IMR-90 (cell line): ENCODE data around the gene ADTRP. TPM values are rescaled to one million over a fixed set of nuclear protein-coding genes. Genes with fewer than 3 reads are reported as not detected.

Source experiments
- ATAC-seq: fragments of 200-7000 bp; cut with Tn5 transposase; 2 replicates; pipeline ENCODE4 v1.9.1; 2020; ENCODE audit warnings: low read depth, mild to moderate bottlenecking, moderate library complexity
- BruUV-seq: library from RNA; stranded (reverse); fragments of 400-500 nt; replicated peaks from 2 replicates; lab custom pipeline; 2021; lab: Mats Ljungman, UMichigan
- CTCF ChIA-PET: fragments of 300-600 bp; formaldehyde crosslinking; extraction: SDS; loops from one replicate; lab custom pipeline; 2021; ENCODE audit warnings: antibody characterized with exemption; lab: Yijun Ruan, JAX
- POLR2A ChIA-PET: fragments of 300-600 bp; sonication (Branson Sonifier 250); formaldehyde crosslinking; loops from one replicate; lab custom pipeline; 2022; ENCODE audit warnings: antibody characterized with exemption; ENCODE audit not compliant: unreplicated experiment; lab: Charles Lee
- DNase-seq: peaks from one replicate; pipeline ENCODE4 v3.0.0; 2013
- H2AFZ ChIP-seq: replicated peaks from 2 replicates; pipeline ENCODE3; 2013; ENCODE audit warnings: low read length, mild to moderate bottlenecking; ENCODE audit not compliant: poor library complexity
- H2AK5ac ChIP-seq: 2 replicates; pipeline ENCODE4 v1.6.1; 2013; ENCODE audit warnings: low read depth, low read length, inconsistent platforms
- H2AK9ac ChIP-seq: replicated peaks from 2 replicates; pipeline ENCODE3; 2013; ENCODE audit warnings: mild to moderate bottlenecking, low read depth, low read length, moderate library complexity; ENCODE audit not compliant: poor library complexity
- H2BK120ac ChIP-seq: 2 replicates; pipeline ENCODE4 v1.6.1; 2013; ENCODE audit warnings: low read depth, low read length, inconsistent platforms
- H2BK15ac ChIP-seq: 3 replicates; pipeline ENCODE4 v1.6.1; 2013; ENCODE audit warnings: low read depth, low read length, inconsistent platforms
- H2BK20ac ChIP-seq: 2 replicates; pipeline ENCODE4 v1.6.1; 2013; ENCODE audit warnings: low read depth, mild to moderate bottlenecking, inconsistent platforms, low read length, moderate library complexity
- H2BK5ac ChIP-seq: 2 replicates; pipeline ENCODE4 v1.6.1; 2013; ENCODE audit warnings: mild to moderate bottlenecking, low read depth, low read length, inconsistent platforms; ENCODE audit not compliant: poor library complexity, severe bottlenecking
- H3K14ac ChIP-seq: replicated peaks from 2 replicates; pipeline ENCODE4 v1.6.1; 2013; ENCODE audit warnings: low read depth, low read length, inconsistent platforms
- H3K18ac ChIP-seq: 2 replicates; pipeline ENCODE4 v1.6.1; 2013; ENCODE audit warnings: low read depth, low read length, control low read depth
- H3K23ac ChIP-seq: 2 replicates; pipeline ENCODE4 v1.6.1; 2013; ENCODE audit warnings: low read depth, low read length, inconsistent platforms
- H3K27ac ChIP-seq: 2 replicates; pipeline ENCODE4 v1.5.1; 2013; ENCODE audit warnings: mild to moderate bottlenecking, control low read depth, low read length; ENCODE audit not compliant: insufficient read depth
- H3K27me3 ChIP-seq: 2 replicates; pipeline ENCODE4 v1.6.1; 2013; ENCODE audit warnings: low read length; ENCODE audit not compliant: control insufficient read depth, insufficient read depth
- H3K36me3 ChIP-seq: 2 replicates; pipeline ENCODE4 v1.6.1; 2013; ENCODE audit warnings: low read length, mixed read lengths; ENCODE audit not compliant: control insufficient read depth, insufficient read depth
- H3K4ac ChIP-seq: 2 replicates; pipeline ENCODE4 v1.6.1; 2013; ENCODE audit warnings: low read depth, low read length, inconsistent platforms
- H3K4me1 ChIP-seq: 2 replicates; pipeline ENCODE4 v1.6.1; 2013; ENCODE audit warnings: low read length, mixed read lengths; ENCODE audit not compliant: control insufficient read depth, insufficient read depth
- H3K4me2 ChIP-seq: 2 replicates; pipeline ENCODE4 v1.6.1; 2013; ENCODE audit warnings: low read depth, mild to moderate bottlenecking, control low read depth, low read length, moderate library complexity
- H3K4me3 ChIP-seq: 2 replicates; pipeline ENCODE4 v1.5.1; 2013; ENCODE audit warnings: low read depth, mild to moderate bottlenecking, control low read depth, low read length, moderate library complexity; ENCODE audit not compliant: insufficient read depth
- H3K56ac ChIP-seq: 2 replicates; pipeline ENCODE4 v1.6.1; 2013; ENCODE audit warnings: low read length, inconsistent platforms; ENCODE audit not compliant: insufficient read depth; ENCODE audit errors: extremely low read depth
- H3K79me1 ChIP-seq, 2 experiments: 2 replicates each; pipeline ENCODE4 v1.6.1; 2013; ENCODE audit warnings: low read length in 2 of 2, inconsistent platforms in 1 of 2, low read depth in 1 of 2
- H3K9ac ChIP-seq: 2 replicates; pipeline ENCODE4 v1.6.1; 2013; ENCODE audit warnings: low read depth, low read length, control low read depth
- H3K9me1 ChIP-seq: 2 replicates; pipeline ENCODE4 v1.6.1; 2013; ENCODE audit warnings: low read length, inconsistent platforms; ENCODE audit not compliant: insufficient read depth
- H3K9me3 ChIP-seq: 2 replicates; pipeline ENCODE4 v1.6.1; 2013; ENCODE audit warnings: low read length; ENCODE audit not compliant: control insufficient read depth, insufficient read depth
- H4K20me1 ChIP-seq: 2 replicates; pipeline ENCODE4 v1.6.1; 2013; ENCODE audit warnings: low read length, inconsistent platforms; ENCODE audit not compliant: insufficient read depth
- H4K5ac ChIP-seq: 2 replicates; pipeline ENCODE4 v1.6.1; 2013; ENCODE audit warnings: mild to moderate bottlenecking, low read depth, low read length, control low read depth
- H4K8ac ChIP-seq, 2 experiments: 2 replicates each; pipeline ENCODE4 v1.6.1; 2013; ENCODE audit warnings: low read depth in 2 of 2, low read length in 2 of 2, control low read depth in 1 of 2, inconsistent platforms in 1 of 2
- H4K91ac ChIP-seq: 2 replicates; pipeline ENCODE4 v1.6.1; 2013; ENCODE audit warnings: low read depth, low read length, inconsistent platforms; ENCODE audit not compliant: insufficient read depth
- FOS ChIP-seq: fragments of 150-350 bp; IDR thresholded peaks from 2 replicates; pipeline ENCODE4 v1.6.1; 2016; ENCODE audit warnings: low read depth, low read length
- MAZ ChIP-seq: IDR thresholded peaks from 2 replicates; pipeline ENCODE4 v1.6.1; 2012; ENCODE audit warnings: low read depth, mild to moderate bottlenecking, low read length, improper control_type of control experiment, moderate library complexity, borderline replicate concordance
- NFE2L2 ChIP-seq: fragments of 150-350 bp; IDR thresholded peaks from 2 replicates; pipeline ENCODE4 v1.6.1; 2016; ENCODE audit warnings: low read depth, mild to moderate bottlenecking, low read length
- SMC3 ChIP-seq: fragments of 150-350 bp; IDR thresholded peaks from 2 replicates; pipeline ENCODE4 v1.6.1; 2016; ENCODE audit warnings: low read depth, mild to moderate bottlenecking, antibody characterized with exemption, low read length, moderate library complexity
- WGBS, 2 experiments: methylation state at CpG; one replicate each; pipeline versions ENCODE4 v1.1.5 to v1.1.7; 2013; ENCODE audit warnings: missing lambda C conversion rate in 2 of 2; ENCODE audit not compliant: insufficient read length in 1 of 2; ENCODE audit errors: extremely low coverage in 2 of 2; 5-methylcytosine and 5-hydroxymethylcytosine counted together
- dilution Hi-C: fragments of 300-500 bp; cut with HindIII; formaldehyde crosslinking; loops from one replicate; pipeline ENCODE4 v1.14.3; 2018; ENCODE audit warnings: low sequenced_read_pairs; ENCODE audit not compliant: unreplicated experiment
- in situ Hi-C: fragments of 300-500 bp; cut with MboI; formaldehyde crosslinking; loops from 3 replicates; pipeline ENCODE4 v1.14.3; 2019; ENCODE audit warnings: low sequenced_read_pairs, inconsistent platforms, mixed read lengths
- intact Hi-C: fragments of 100-400 bp; cut with micrococcal nuclease; formaldehyde crosslinking; loops from 2 replicates; pipeline ENCODE4 v1.10.0; 2022
- polyA plus RNA-seq, 3 experiments: library from polyadenylated mRNA; depleted of rRNA; stranded (reverse); fragments of >200 nt; gene quantifications; 2 replicates each; pipeline ENCODE4 v1.2.3, GENCODE V29; 2012; ENCODE audit warnings: low replicate concordance in 1 of 3
- total RNA-seq: library from RNA; depleted of rRNA; stranded (reverse); fragments of >200 nt; gene quantifications from 2 replicates; pipeline ENCODE4 v1.2.3, GENCODE V29; 2012

The ADTRP gene
- total and polyA plus RNA-seq, 2 of the 4 experiments (the other 2 are of a cell fraction): 0.50 to 0.72 TPM

- no peak overlapping the region for H2BK15ac ChIP-seq
- in situ Hi-C loops: no loop called here
- H3K14ac ChIP-seq: no peak overlapping the region
- DNase-seq: no peak
- no peak for TF ChIP-seq NFE2L2
- no peak for TF ChIP-seq FOS
- TF ChIP-seq SMC3: no peak
- no peak for TF ChIP-seq MAZ
- H4K20me1 ChIP-seq: no peaks in the 10 kb centered on the region
- intact Hi-C loops: no loop called here
- no peak overlapping the region for H2AK5ac ChIP-seq
- no peak overlapping the region for H3K9ac ChIP-seq
- no peak overlapping the region for H3K27ac ChIP-seq
- no peak overlapping the region for H4K8ac ChIP-seq
- H3K4me3 ChIP-seq: no peak overlapping the region
- no peak overlapping the region for H2AFZ ChIP-seq
- H3K79me1 ChIP-seq: no peaks in the 10 kb centered on the region
- peaks cover 4% of the 10 kb centered on the region for H3K4me1 ChIP-seq
- no peaks in the 10 kb centered on the region for H3K27me3 ChIP-seq
- H4K5ac ChIP-seq: no peak overlapping the region
- ChIA-PET POLR2A (no interaction called here), CTCF (no interaction called here)
- BruUV-seq: no TSS peak
- H3K4ac ChIP-seq: no peak overlapping the region
- H2AK9ac ChIP-seq: no peak overlapping the region
- no peak overlapping the region for H3K23ac ChIP-seq
- no peak overlapping the region for H3K18ac ChIP-seq
- H3K56ac ChIP-seq: no peak overlapping the region
- no CpG with 5 or more reads among the region's 2 CpGs for WGBS, 2 experiments
- no peaks in the 10 kb centered on the region for H3K9me3 ChIP-seq
- H3K9me1 ChIP-seq: peaks cover 3% of the 10 kb centered on the region; the same call in 1 of the 2 replicates
- no peak overlapping the region for H2BK5ac ChIP-seq
- dilution Hi-C loops: no loop called here
- ATAC-seq: no peak
- no peak overlapping the region for H3K4me2 ChIP-seq
- no peaks in the 10 kb centered on the region for H3K36me3 ChIP-seq
- H4K91ac ChIP-seq: no peak overlapping the region
- H2BK120ac ChIP-seq: no peak overlapping the region
- no peak overlapping the region for H2BK20ac ChIP-seq
These were observed 567 bp downstream of the ADTRP start for GRCh38 chr6:11778036-11778435.
